Transverse colon (tissue), 4 donors: ENCODE data around the gene UNC45A. TPM values are rescaled to one million over a fixed set of nuclear protein-coding genes. Genes with fewer than 3 reads are reported as not detected.

Experiments used
- DNase-seq: peaks from one replicate; pipeline ENCODE4 v3.0.0-alpha.2; 2019
- H3K27ac ChIP-seq, 4 donors: fragments of 200-600 bp; sonication (generic); 2 replicates each; pipeline ENCODE4 v1.5.1; 2016 to 2018; ENCODE audit warnings: inconsistent platforms in 4 of 4
- H3K27me3 ChIP-seq: fragments of 200-600 bp; sonication (generic); 2 replicates; pipeline ENCODE4 v1.5.1; 2017; ENCODE audit warnings: inconsistent platforms
- H3K36me3 ChIP-seq, 4 donors: fragments of 200-600 bp; sonication (generic); 2 replicates each; pipeline ENCODE4 v1.5.1; 2017 to 2019; ENCODE audit warnings: inconsistent platforms in 4 of 4
- H3K4me1 ChIP-seq, 4 donors: fragments of 200-600 bp; sonication (generic); 2 replicates each; pipeline ENCODE4 v1.5.1; 2017 to 2020; ENCODE audit warnings: inconsistent platforms in 4 of 4
- H3K4me3 ChIP-seq, 4 donors: fragments of 200-600 bp; sonication (generic); 1 replicate in 1 of 4; 2 replicates in 3 of 4; pipeline versions ENCODE4 v1.5.1 to v1.6.1; 2017 to 2019; ENCODE audit warnings: inconsistent platforms in 4 of 4
- H3K9me3 ChIP-seq, 2 donors: fragments of 200-600 bp; sonication (generic); 2 replicates each; pipeline ENCODE4 v1.5.1; 2017 to 2019; ENCODE audit warnings: inconsistent platforms in 2 of 2
- EP300 ChIP-seq: sonication (generic); formaldehyde crosslinking; IDR thresholded peaks from one replicate; pipeline ENCODE4 v1.6.1; 2017; ENCODE audit warnings: antibody characterized with exemption, low read depth
- POLR2A ChIP-seq: fragments of 450-650 bp; IDR thresholded peaks from one replicate; pipeline ENCODE4 v1.6.1; 2016; ENCODE audit warnings: antibody characterized with exemption, mild to moderate bottlenecking, moderate library complexity
- POLR2AphosphoS5 ChIP-seq, 3 donors: sonication (generic); formaldehyde crosslinking; IDR thresholded peaks; one replicate each; pipeline ENCODE4 v1.6.1; 2016; ENCODE audit warnings: antibody characterized with exemption in 3 of 3
- WGBS, 2 donors: methylation state at CpG; one replicate each; pipeline ENCODE4 v1.1.5; 2018; ENCODE audit warnings: low coverage in 1 of 2; 5-methylcytosine and 5-hydroxymethylcytosine counted together
- in situ Hi-C, 4 donors: fragments of 200-750 bp; cut with MboI; loops; one replicate each; pipeline versions ENCODE4 v1.15.0 to v1.15.1; 2017; ENCODE audit warnings: low sequenced_read_pairs in 3 of 4, low pct_ligation_motif_present in 1 of 4, low pct_unique_long_range_greater_than_20kb in 1 of 4
- intact Hi-C: fragments of 100-400 bp; cut with DNase I; formaldehyde crosslinking; loops from one replicate; pipeline ENCODE4 v1.15.1; 2023; ENCODE audit warnings: low total_unique reads
- total RNA-seq, 4 donors: library from RNA; depleted of rRNA; stranded (reverse); fragments of >200 nt; gene quantifications; one replicate each; pipeline ENCODE4 v1.1.0, GENCODE V29; 2016
- TF ChIP-seq, protein P1 (sequence below), 5 experiments: fragments of 200-600 bp in 3 of 5; fragments of 450-650 bp in 2 of 5; sonication (generic) in 3 of 5; IDR thresholded peaks; 1 replicate in 2 of 5; 2 replicates in 3 of 5; pipeline ENCODE4 v1.5.1; 2016 to 2017; ENCODE audit warnings: antibody characterized with exemption in 5 of 5, inconsistent platforms in 3 of 5, mild to moderate bottlenecking in 2 of 5, moderate library complexity in 1 of 5

UNC45A gene
- total RNA-seq, 4 donors from 2014 or later, result 34.4 to 142 (median 52.9) TPM

DNA sequence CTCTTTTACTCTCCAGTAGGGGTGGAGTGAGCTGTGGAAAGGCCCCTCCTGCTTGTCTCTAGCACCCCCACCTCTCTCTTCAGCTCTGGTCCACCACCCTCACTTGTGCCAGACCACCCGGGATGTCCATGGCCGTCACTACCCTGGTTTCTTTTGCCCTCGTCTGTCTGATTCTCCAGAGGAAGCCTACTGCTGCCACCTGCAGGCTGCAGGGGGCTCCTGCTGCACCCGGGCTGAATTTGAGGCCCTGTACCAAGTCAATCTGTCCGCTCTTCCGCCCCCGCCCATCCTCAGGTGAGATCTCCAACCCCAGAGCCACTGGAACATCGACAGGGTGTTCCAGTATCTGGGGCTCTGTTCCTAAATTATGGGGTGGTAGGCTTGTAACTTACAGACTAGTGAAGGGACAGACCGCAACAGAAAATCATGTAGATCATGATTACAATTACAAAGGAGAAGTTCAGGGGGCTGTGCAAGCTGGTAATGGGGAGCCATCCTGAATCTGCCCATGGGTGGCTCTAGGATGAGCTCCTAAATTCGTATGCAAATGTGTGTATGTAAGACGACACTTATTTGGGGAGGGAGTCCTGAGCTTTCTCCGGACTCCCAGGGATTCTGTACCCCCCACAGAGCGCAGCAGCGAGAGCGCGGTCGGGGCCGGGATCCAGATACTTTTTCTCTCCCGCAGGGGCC, 683 bp upstream of the UNC45A start:
- intact Hi-C loops, result no loop called here

DNA sequence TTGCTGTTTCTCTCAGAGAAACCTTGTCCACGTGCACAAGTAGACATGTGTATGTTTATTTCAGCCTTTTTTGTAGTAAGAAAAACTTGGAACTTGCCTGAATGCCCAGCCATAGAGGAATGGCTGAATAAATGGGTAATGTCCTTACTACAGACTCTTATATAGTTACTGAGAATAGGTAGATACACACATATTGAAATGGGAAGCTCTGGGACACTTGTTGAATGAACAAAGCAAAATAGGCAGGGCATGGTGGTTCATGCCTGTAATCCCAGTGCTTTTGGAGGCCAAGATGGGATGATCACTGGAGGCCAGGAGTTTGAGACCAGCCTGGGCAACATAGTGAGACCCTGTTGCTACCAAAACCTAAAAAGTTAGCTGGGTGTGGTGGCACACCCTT, 1.7 kb downstream of the UNC45A start:
- Histone ChIP-seq H3K4me1 (peaks cover 14 to 34% (median 24%) of the 10 kb centered on the region in 4 donors), H3K36me3 (peaks cover 0 to 25% (median 10%) of the 10 kb centered on the region in 4 donors), H3K9me3 (no peaks in the 10 kb centered on the region), H3K27ac (no peak overlapping the region), H3K27me3 (no peaks in the 10 kb centered on the region), H3K4me3 (no peak overlapping the region)
- intact Hi-C loops (no loop called here), in situ Hi-C loops (no loop called here)
- WGBS, 2 donors, result 80 to 82% methylated on average over 1 of the region's 1 CpG
- TF ChIP-seq EP300 (no peak), POLR2AphosphoS5 (IDR thresholded peaks at IDR 0.05) (no peak), POLR2A (no peak)
- TF ChIP-seq, protein P1, sequence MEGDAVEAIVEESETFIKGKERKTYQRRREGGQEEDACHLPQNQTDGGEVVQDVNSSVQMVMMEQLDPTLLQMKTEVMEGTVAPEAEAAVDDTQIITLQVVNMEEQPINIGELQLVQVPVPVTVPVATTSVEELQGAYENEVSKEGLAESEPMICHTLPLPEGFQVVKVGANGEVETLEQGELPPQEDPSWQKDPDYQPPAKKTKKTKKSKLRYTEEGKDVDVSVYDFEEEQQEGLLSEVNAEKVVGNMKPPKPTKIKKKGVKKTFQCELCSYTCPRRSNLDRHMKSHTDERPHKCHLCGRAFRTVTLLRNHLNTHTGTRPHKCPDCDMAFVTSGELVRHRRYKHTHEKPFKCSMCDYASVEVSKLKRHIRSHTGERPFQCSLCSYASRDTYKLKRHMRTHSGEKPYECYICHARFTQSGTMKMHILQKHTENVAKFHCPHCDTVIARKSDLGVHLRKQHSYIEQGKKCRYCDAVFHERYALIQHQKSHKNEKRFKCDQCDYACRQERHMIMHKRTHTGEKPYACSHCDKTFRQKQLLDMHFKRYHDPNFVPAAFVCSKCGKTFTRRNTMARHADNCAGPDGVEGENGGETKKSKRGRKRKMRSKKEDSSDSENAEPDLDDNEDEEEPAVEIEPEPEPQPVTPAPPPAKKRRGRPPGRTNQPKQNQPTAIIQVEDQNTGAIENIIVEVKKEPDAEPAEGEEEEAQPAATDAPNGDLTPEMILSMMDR (IDR thresholded peaks at IDR 0.05), result no peak
- DNase-seq, result no peak

More for the DNA sequence above, 683 bp upstream of the UNC45A start:
- peak; percentile 93 for DNase-seq
- Histone ChIP-seq H3K36me3 (peaks cover 0 to 7% (median 3%) of the 10 kb centered on the region in 4 donors), H3K27me3 (no peaks in the 10 kb centered on the region), H3K9me3 (no peaks in the 10 kb centered on the region), H3K27ac (peak overlapping the region; percentile 84 to 91 (median 90)), H3K4me1 (peaks cover 18 to 51% (median 38%) of the 10 kb centered on the region in 4 donors), H3K4me3 (peak overlapping the region; percentile 53 to 87 (median 58))
- in situ Hi-C loops, result no loop called here
- WGBS, 2 donors, result 1 to 20% methylated on average over 1 to 17 of the region's 19 CpGs
- TF ChIP-seq POLR2AphosphoS5 (IDR thresholded peaks at IDR 0.05), result no peak
- TF ChIP-seq, protein P1 (IDR thresholded peaks at IDR 0.05), result peak; percentile 78 to 91 (median 88)

DNA sequence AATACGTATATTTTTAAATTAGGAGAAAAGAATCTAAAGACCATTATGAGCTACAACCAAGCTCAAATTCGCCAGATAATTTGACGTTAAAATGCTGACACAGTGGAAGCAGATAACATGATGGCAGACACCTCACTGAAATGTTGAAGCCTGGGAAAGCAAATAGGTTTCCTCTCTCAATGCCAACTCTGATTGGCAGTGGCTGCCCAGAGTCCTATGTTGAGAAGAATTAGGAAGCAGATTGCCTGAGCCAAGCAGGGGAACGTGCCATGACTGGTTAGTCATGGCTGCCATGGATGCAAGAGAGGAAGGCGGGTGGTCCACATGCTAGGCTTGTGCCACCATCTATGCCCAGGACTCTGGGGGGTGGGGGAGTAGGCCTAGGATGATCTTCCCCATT, 3.2 kb downstream of the UNC45A start:
- WGBS, 2 donors, result 93 to 100% methylated on average over 4 to 5 of the region's 5 CpGs
- peaks cover 14 to 28% (median 23%) of the 10 kb centered on the region in 4 donors for H3K4me1 ChIP-seq

DNA sequence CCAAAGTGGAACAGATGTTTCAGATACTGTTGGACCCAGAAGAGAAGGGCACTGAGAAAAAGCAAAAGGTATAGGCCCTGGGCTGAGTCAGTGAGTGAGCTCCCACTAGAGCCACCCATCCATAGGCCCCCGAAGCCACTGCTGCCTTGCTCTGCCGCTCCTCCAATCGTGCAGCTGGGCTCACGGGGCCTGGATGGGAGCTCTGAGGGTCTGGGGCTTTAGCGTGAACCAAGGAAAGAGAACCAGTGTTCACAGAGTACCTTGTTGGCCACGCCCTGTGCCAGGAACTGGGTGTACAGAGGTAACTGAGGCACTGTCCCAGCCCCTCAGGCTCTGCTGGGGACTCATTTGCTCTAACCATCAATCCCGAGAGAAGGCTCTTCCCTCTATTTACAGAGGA, 4.7 kb downstream of the UNC45A start:
- Histone ChIP-seq H3K4me3 (no peak overlapping the region), H3K4me1 (peaks cover 4 to 16% (median 12%) of the 10 kb centered on the region in 4 donors), H3K36me3 (peaks cover 0 to 52% (median 27%) of the 10 kb centered on the region in 4 donors), H3K27me3 (no peaks in the 10 kb centered on the region), H3K27ac (no peak overlapping the region), H3K9me3 (no peaks in the 10 kb centered on the region)
- no peak for TF ChIP-seq POLR2A
- TF ChIP-seq, protein P1 (IDR thresholded peaks at IDR 0.05), result no peak
- TF ChIP-seq POLR2AphosphoS5 (IDR thresholded peaks at IDR 0.05), result no peak
- TF ChIP-seq EP300, result no peak
- WGBS, 2 donors, result 85% methylated on average over 7 of the region's 7 CpGs; no CpG with 5 or more reads in 1 of the 2 donors
- in situ Hi-C loops (no loop called here), intact Hi-C loops (no loop called here)
- no peak for DNase-seq

More for the DNA sequence above, 3.2 kb downstream of the UNC45A start:
- in situ Hi-C loops, result no loop called here
- Histone ChIP-seq H3K36me3 (peaks cover 0 to 38% (median 18%) of the 10 kb centered on the region in 4 donors), H3K27me3 (no peaks in the 10 kb centered on the region), H3K27ac (no peak overlapping the region), H3K9me3 (no peaks in the 10 kb centered on the region), H3K4me3 (no peak overlapping the region)
- no peak for TF ChIP-seq POLR2A
- no peak for TF ChIP-seq POLR2AphosphoS5 (IDR thresholded peaks at IDR 0.05)
- no peak for TF ChIP-seq EP300
- TF ChIP-seq, protein P1 (IDR thresholded peaks at IDR 0.05), result no peak
- intact Hi-C loops, result no loop called here
- no peak for DNase-seq
